Right lobe of liver (tissue), 6 donors: ENCODE results near the gene ACTR5. TPM values are rescaled to one million over a fixed set of nuclear protein-coding genes. Genes with fewer than 3 reads are reported as not detected.

Experiments used
- ATAC-seq, 4 donors: fragments of 200-7000 bp; cut with Tn5 transposase; one replicate each; pipeline ENCODE4 v1.9.1; 2020; ENCODE audit warnings: mild to moderate bottlenecking in 4 of 4, moderate library complexity in 4 of 4
- DNase-seq, 3 donors: peaks; one replicate each; pipeline ENCODE4 v3.0.0-alpha.2; 2020
- H3K27ac ChIP-seq, 3 donors: fragments of 200-600 bp; one replicate each; pipeline ENCODE4 v1.8.0; 2022
- H3K27me3 ChIP-seq, 2 donors: fragments of 200-600 bp; one replicate each; pipeline ENCODE4 v1.8.0; 2022
- H3K36me3 ChIP-seq, 4 donors: fragments of 200-600 bp; sonication (generic) in 1 of 4; one replicate each; pipeline versions ENCODE4 v1.5.1 to v1.8.0; 2017 to 2022; ENCODE audit warnings: control low read depth in 1 of 4
- H3K4me1 ChIP-seq, 4 donors: fragments of 200-600 bp; sonication (generic) in 1 of 4; one replicate each; pipeline versions ENCODE4 v1.5.1 to v1.8.0; 2017 to 2022; ENCODE audit warnings: control low read depth in 1 of 4
- H3K4me3 ChIP-seq, 3 donors: fragments of 200-600 bp; one replicate each; pipeline ENCODE4 v1.8.0; 2022
- H3K9me3 ChIP-seq, 4 donors: fragments of 200-600 bp; sonication (generic) in 1 of 4; one replicate each; pipeline versions ENCODE4 v1.5.1 to v1.8.0; 2017 to 2022; ENCODE audit warnings: control low read depth in 1 of 4
- CTCF ChIP-seq, 4 donors: fragments of 200-600 bp in 3 of 4; fragments of 450-650 bp in 1 of 4; IDR thresholded peaks; one replicate each; pipeline versions ENCODE4 v1.5.1 to v1.8.0; 2016 to 2022; ENCODE audit warnings: antibody characterized with exemption in 4 of 4, mild to moderate bottlenecking in 2 of 4
- POLR2A ChIP-seq: fragments of 450-650 bp; IDR thresholded peaks from one replicate; pipeline ENCODE4 v1.6.1; 2017; ENCODE audit warnings: antibody characterized with exemption, mild to moderate bottlenecking
- WGBS: methylation state at CpG from one replicate; pipeline ENCODE4 v1.1.6; 2018; ENCODE audit warnings: low coverage, low lambda C conversion rate; ENCODE audit not compliant: insufficient coverage; ENCODE audit errors: missing lambda C conversion rate; 5-methylcytosine and 5-hydroxymethylcytosine counted together
- intact Hi-C, 2 donors: fragments of 100-400 bp; cut with DNase I; formaldehyde crosslinking; loops; one replicate each; pipeline versions ENCODE4 v1.11.2 to v1.14.1; 2022
- total RNA-seq, 6 experiments: library from RNA; depleted of rRNA in 2 of 6; stranded (reverse); fragments of >200 nt in 2 of 6; fragmentation: NEBNext Ultra II Directional in 3 of 6; extraction: Animal tissue kit (Norgen Biotek cat#: 25700) in 3 of 6; gene quantifications; one replicate each; pipeline versions ENCODE4 v1.1.0 to v1.2.4, GENCODE V29; 2016 to 2023
- donor health status: DM: no; HTN: yes; CAD: no.
- donor health status: DM: no; HTN: no; CAD: no.
- donor health status: DM: no; HTN: no; CAD: no.
- donor health status: DM: no; HTN: yes; CAD: no.
- donor health status: DM: no; HTN: yes; CAD: no.

ACTR5 gene
- total RNA-seq, 6 experiments from 2014 or later = 3.0 to 5.6 (median 3.7) TPM

- Histone ChIP-seq H3K27me3 (peaks cover 11 to 51% of the 10 kb centered on the region in 2 donors), H3K9me3 (no peaks in the 10 kb centered on the region), H3K4me3 (no peak overlapping the region), H3K4me1 (peaks cover 0 to 10% (median 0%) of the 10 kb centered on the region in 4 donors), H3K27ac (no peak overlapping the region), H3K36me3 (no peaks in the 10 kb centered on the region)
- ATAC-seq (no peak), DNase-seq (no peak)
- TF ChIP-seq CTCF (IDR thresholded peaks at IDR 0.05) = no peak
- TF ChIP-seq POLR2A = no peak
- 3% methylated on average over 19 of the region's 56 CpGs for WGBS
- intact Hi-C loops = no loop called here
These were observed 20.0 kb upstream of the ACTR5 start for GRCh38 chr20:38728191-38728781.

- TF ChIP-seq CTCF (IDR thresholded peaks at IDR 0.05) (no peak), POLR2A (no peak)
- H3K9me3 ChIP-seq = no peaks in the 10 kb centered on the region
- H3K4me1 ChIP-seq = peaks cover 0 to 10% (median 0%) of the 10 kb centered on the region in 4 donors
- intact Hi-C loops = no loop called here
- H3K36me3 ChIP-seq = no peaks in the 10 kb centered on the region
- no peak overlapping the region for H3K27ac ChIP-seq
- peaks cover 11 to 56% of the 10 kb centered on the region in 2 donors for H3K27me3 ChIP-seq
- no peak overlapping the region for H3K4me3 ChIP-seq
- DNase-seq (no peak), ATAC-seq (no peak)
- WGBS = 2% methylated on average over 33 of the region's 41 CpGs
These were observed 19.2 kb upstream of the ACTR5 start for GRCh38 chr20:38728911-38729642.

- intact Hi-C loops = loop anchor here in 1 of 2 donors (10.0 kb wide), 1 partner anchor 85 kb away; no protein-coding TSS in a partner anchor
These were observed 18.5 kb upstream of the ACTR5 start for GRCh38 chr20:38729767-38730166.

More at GRCh38 chr20:38729767-38730166, 18.5 kb upstream of the ACTR5 start:
- 1% methylated on average over 6 of the region's 7 CpGs for WGBS
- Histone ChIP-seq H3K36me3 (no peaks in the 10 kb centered on the region), H3K27me3 (peaks cover 9 to 57% of the 10 kb centered on the region in 2 donors), H3K27ac (no peak overlapping the region), H3K4me3 (no peak overlapping the region), H3K9me3 (no peaks in the 10 kb centered on the region), H3K4me1 (peaks cover 0 to 10% (median 0%) of the 10 kb centered on the region in 4 donors)
- TF ChIP-seq CTCF (IDR thresholded peaks at IDR 0.05) = no peak
- ATAC-seq (no peak), DNase-seq (no peak)
